Measurements from ENCODE around the gene IL12RB1.

IL12RB1 gene

DNA sequence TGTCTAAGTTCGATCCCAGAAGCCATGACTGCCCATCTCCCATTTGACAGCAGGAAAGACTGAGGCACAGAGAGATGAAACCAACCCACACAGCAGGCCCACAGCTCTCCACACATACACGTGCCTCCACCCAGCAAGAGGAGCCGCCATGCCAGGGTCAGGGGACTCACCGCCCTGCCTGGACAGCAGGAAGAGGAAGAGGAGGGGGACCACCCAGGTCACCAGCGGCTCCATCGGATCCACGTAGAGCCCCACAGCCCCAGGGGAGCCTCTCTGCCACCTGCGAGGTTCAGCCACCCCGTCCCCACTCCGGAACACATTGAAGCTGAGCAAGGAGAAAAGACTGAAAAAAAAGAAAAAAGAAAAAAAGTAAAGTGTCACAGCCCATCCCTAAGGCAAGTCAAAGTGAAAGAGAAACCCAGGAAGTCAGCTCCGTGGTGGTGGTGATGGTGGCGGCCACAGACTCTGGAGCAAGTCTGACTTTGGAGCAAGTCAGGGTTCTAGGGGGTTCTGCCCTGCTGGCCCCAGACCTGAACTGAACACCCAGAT is at the start of gene IL12RB1:
Gene IL12RB1 (minus strand): TSS at position 345 of the 549 bp plus-strand sequence. CDS start 111 bp downstream, at position 234.
- DNase-seq (ENCODE audit: low read depth in 2 of 2): peak; percentile 33 to 41

DNA sequence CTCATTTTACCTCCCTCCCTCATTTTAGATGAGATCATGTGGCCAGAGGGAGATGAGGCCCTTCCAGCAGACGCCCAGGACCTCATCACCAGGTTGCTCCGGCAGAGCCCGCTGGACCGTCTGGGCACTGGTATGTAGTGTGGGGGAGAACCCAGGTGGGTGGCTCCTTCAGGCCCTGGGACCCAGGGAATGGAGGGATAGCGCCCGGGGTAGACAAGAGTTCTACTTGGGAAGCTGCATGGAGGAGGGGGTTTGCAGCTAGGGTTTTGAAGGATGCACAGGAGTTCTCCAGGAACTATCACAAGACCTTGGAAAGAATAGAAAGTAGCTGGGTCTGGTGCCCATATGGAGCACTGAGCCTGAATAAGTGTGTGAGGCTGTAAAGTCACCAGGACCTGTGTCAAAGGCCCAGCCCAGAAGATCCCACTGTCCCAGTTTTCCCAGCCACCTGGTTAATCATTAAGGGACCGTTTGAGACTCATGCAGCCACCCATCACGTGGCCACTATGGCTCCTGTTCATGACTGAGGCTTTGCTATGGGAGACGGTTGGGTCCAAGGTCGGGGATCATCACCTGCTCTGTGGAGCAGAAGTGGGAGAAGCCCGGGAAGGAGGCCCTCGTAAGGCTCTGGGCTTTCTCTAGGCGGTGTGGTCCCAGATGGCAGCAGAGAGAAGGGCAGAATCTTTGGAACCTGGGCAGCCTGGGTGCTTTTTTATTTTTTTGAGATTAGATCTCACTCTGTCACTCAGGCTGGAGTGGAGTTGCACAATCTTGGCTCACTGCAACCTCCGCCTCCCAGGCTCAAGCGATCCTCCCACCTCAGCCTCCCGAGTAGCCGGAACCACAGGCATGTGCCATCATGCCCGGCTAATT is 49.2 kb upstream of the IL12RB1 start:
- no peak for DNase-seq (ENCODE audit: low read depth in 2 of 2)

DNA sequence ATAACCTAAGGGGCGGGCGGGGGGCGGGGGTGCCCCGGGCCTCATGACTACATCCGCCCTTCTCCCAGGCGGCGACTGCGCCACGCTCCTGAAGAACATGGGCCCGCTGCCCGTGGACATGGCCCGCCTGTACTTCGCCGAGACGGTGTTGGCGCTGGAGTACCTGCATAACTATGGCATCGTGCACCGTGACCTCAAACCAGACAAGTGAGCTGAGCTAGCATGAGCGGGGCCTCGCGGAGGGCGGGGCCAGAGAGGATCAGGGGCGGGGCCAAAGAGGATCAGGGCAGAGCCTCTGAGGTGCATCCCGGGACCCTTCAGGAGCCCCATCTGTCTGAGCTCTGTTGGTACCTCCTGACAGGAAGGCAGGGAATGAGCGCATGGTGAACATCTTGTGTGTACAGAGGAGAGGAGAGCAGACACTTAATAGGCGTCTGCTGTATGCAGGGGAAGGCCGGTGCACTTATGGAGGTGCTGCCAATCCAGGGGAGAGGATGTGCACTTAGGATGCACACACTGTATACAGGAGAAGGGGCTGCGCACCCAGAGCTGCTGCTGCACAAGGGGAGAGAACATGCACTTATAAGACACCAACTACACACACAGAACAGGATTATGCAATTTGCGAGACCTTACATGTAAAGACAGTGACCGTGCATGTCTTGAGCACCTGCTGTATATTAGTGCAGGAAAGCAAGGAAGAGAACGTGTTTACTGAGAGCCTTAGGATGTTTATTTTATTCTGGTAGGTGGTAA is 45.3 kb upstream of the IL12RB1 start:
- DNase-seq (ENCODE audit: low read depth in 2 of 2): no peak

- DNase-seq (ENCODE audit: low read depth in 2 of 2): no peak
These were observed 43.9 kb upstream of the IL12RB1 start for GRCh38 chr19:18130523-18131242.

GRCh38 chr19:18128805-18129204 is 42.1 kb upstream of the IL12RB1 start:
- no peak for DNase-seq (ENCODE audit: low read depth in 2 of 2)

DNA sequence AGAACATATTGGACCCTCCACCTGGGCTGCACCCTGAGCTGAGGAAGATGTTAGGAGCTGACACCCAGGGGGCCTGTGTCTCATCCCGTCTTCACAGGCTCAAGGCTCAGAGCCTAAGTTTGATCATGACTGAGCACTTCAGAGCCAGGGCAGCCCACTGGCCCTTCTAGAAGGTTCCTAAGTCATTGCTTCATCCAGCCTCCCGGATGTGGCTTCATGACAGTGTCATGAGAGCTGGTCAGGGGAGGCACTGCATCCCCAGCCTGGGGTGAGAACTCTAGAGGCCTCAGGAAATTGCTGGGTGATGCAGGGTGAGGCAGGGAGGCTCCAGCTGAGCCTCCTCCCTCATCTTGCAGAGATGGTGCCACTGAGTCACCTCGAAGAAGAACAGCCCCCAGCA is 41.3 kb upstream of the IL12RB1 start:
- no peak for DNase-seq (ENCODE audit: low read depth in 2 of 2)

DNA sequence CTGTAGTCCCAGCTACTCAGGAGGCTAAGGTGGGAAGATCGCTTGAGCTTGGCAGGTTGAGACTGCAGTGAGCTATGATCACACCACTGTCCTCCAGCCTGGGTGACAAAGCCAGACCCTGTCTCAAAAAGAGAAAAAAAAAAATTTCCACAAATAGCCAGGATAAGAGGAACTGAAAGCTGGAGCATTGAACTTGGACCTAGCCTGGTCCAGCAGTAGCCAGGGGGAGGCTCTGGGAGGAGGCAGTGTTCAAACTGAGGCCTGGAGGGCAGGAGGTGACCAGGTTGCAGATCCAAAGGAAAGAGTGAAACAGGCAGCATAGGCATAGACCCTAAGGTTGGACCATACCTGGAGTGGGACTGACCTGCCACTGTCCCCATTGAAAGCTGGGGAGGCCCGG is 39.4 kb upstream of the IL12RB1 start:
- DNase-seq (ENCODE audit: low read depth in 2 of 2): no peak

GRCh38 chr19:18123819-18124218 is 37.1 kb upstream of the IL12RB1 start:
- no peak for DNase-seq (ENCODE audit: low read depth in 2 of 2)

DNA sequence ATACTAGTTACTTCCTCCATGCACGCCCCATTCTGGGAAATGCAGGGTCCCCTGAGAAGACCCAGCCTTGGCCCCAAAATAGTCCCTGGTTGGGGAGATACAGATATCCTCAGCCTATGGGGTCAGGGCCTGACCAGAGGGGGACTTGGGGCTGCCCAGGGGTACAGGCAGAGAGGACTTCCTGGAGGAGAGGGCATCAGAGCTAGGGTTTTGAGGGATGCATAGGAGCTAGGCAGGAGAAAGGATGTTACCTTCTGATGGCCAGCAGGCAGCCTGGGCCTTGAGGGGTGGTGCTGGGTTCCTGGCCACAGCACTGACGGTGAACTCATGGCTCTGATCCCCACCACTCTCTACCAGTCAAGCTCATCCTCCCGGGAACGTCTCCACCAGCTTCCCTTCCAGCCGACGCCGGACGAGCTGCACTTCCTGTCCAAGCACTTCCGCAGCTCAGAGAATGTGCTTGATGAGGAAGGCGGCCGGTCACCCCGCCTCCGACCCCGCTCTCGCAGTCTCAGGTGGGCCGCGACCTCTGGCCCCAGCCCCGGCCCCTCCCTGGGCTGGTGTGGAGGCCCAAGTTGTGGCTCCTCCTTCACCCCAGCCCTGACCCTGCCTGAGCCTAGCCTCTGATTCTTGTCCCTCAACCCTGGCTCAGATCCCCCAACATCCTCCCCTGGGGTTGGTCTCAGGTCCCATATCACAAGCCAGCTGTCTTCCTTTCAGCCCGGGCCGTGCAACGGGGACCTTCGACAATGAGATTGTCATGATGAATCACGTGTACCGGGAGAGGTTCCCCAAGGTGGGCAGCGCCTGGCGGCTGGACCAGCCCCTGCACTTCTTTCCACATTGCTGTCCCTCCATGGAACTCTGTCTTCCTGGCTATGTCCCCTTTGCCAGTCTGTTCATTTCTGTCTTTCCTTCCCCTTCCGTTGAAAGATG is 36.4 kb upstream of the IL12RB1 start:
- no peak for DNase-seq (ENCODE audit: low read depth in 2 of 2)

- DNase-seq (ENCODE audit: low read depth in 2 of 2): no peak
These were observed 35.7 kb upstream of the IL12RB1 start for GRCh38 chr19:18122424-18122823.

GRCh38 chr19:18121166-18121565 is 34.4 kb upstream of the IL12RB1 start:
- no peak for DNase-seq (ENCODE audit: low read depth in 2 of 2)

DNA sequence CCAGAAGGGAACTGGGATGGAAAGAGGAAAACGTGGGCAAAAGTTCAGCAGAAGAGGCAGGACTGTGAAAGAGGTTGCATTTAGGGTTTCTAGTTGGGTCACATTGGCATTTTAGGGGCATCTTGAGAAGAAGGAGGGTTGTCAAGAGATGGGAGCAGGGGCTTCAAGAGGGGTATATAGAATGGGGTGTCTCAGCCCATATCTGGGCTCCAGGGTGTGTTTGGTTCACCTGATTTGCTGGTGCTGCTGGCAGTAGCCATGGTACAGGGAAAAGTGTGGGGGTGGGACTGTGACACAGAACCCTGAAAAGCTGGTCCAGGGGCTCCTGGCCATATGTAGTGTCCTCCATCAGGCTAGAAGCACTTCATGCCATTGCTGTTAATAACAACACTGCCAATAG is 33.4 kb upstream of the IL12RB1 start:
- DNase-seq (ENCODE audit: low read depth in 2 of 2): no peak

DNA sequence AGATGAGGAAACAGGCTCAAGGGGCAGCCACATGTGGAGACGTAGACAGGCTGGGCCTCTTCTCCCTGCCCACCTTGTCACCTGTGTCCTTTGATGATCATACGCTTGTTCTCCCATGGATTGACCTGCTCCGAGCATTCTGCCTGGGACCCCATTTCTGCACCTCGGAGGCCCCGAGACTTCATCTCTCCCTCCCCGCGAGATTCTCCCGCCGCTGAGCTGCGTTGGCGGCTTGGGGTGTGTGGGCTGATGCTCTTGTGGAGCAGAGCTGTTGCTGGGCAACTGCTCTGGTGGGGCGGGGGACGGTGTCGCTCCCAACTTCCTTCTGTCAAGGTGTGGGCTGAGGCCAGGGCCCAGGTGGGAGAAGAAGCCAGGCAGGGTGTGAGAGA is 33.0 kb upstream of the IL12RB1 start:
- DNase-seq (ENCODE audit: low read depth in 2 of 2): peak in 1 of 2 experiments; percentile 32

GRCh38 chr19:18119013-18119716 is 32.4 kb upstream of the IL12RB1 start:
- peak in 1 of 2 experiments; percentile 18 for DNase-seq (ENCODE audit: low read depth in 2 of 2)

DNA sequence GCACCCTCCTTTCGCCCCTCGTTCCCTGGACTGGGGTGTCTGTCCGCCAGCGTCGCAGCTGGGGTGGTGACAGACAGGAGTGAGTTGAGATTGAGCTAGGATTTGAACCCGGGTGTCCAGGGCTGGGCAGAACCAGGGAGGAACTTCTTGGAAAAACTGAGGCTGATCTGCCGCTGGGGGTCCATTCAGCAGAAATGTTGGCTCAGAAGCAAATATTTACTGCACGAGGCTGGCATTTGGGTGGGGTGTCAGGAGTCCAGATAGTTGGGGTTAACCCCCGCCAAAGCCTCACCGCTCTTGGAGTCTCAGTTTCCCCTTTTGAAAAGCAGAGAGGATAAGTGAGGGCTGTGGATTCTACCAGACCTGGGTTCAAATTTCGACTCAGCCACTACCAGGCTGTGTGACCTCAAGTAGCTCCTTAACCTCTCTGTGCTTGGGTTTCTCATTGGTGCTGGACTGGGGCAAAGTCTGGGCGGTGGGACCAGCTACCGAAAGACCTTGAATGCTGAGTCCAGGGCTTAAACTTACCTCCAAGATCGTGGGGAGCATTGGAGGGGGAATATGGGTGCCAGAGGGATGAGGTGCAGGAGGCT is 31.8 kb upstream of the IL12RB1 start:
- no peak for DNase-seq (ENCODE audit: low read depth in 2 of 2)

DNA sequence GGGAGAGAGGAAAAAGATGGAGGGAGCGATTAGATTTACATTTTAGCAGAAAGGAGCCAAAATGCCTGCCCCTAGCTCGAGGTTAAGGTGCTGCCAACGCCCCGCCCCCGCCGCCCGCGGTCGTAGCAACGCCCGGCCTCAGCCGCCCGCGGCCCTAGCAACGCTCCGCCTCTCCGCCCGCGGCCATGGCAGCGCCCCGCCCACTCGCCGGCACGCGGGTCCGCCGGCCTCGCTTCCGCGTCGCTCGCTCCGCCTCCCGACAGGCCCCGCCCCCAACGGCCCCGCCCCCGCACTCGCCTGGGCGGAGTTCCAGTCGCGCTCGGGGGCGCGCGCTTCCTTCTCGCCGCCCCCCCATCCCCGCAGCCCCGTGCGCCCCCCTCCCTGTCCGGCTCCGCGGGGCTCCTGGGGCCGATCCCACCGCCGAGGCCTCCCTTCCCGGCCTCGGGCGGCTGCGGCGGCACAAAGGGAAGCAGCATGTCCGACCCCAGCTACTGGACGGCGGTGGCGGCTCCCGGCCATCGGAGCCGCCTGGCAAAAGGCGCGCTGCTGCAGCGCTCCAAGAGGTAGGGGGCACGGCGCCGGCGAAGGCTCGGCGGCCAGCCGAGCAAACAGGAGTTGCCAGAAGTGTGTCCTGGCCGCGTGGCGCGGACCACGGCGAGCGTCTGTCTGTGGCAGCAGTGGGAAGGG is 31.1 kb upstream of the IL12RB1 start:
- peak; percentile 85 to 92 for DNase-seq (ENCODE audit: low read depth in 2 of 2)

DNA sequence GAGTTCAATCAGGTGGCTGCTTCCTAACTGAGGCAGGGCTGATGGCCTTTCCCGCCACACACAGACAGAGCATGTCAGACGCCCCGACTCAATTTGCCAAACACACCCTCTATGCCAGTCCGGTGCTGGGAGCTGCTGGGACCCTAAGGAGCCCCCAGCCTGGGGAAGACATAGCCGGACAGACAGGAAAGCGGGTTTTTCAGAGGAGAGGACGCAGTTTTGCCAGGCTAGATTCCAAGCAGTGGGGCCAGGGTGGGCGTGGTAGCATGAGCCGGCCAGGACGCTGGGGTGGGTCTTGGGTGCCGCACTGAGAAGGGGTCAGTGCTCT is 30.6 kb upstream of the IL12RB1 start:
- no peak for DNase-seq (ENCODE audit: low read depth in 2 of 2)

DNA sequence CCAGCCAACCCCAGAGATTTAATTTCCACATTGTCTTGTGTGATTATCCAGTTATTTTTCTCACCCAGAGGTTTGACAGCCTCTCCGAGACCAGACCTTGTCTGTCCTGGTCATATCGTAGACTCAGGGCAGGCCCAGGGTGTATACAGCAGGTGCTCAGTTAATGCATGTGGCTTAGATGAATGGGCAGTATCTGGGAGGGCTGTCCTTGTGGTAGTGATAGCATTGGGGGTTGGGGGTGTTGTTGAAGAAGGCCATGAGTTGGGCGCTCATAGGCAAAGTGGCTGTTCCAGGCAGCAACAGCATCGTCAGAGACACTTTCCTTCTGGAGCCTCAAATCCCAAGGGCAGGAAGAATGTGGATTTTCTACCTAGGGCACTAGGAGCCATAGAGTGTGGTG is 27.7 kb upstream of the IL12RB1 start:
- no peak for DNase-seq (ENCODE audit: low read depth in 2 of 2)

- DNase-seq (ENCODE audit: low read depth in 2 of 2): no peak
These were observed 27.1 kb upstream of the IL12RB1 start for GRCh38 chr19:18113827-18114226.
